Measurements from ENCODE around the gene RPSA. TPM values are rescaled to one million over a fixed set of nuclear protein-coding genes. Genes with fewer than 3 reads are reported as not detected.

The RPSA gene
- total RNA-seq, 1 experiment from 2014 or later: 2,486 TPM

GRCh38 chr3:39384665-39385000, 21.9 kb upstream of the RPSA start:
- Histone ChIP-seq H3K9ac (ENCODE audit: low read length) (peak overlapping the region; percentile 97), H3K4me1 (ENCODE audit: control insufficient read depth in 1 of 2, insufficient read depth in 2 of 2, low read length in 2 of 2) (peaks cover 9 to 23% of the 10 kb centered on the region in 2 experiments; a peak in 3 of 4 replicates), H3K79me2 (ENCODE audit: insufficient read depth, low read length) (peaks cover 60% of the 10 kb centered on the region), H3K27me3 (ENCODE audit: insufficient read depth, low read length) (no peaks in the 10 kb centered on the region), H3K4me3 (replicated peaks in 1 of 2; ENCODE audit: low read depth in 1 of 2, low read length in 2 of 2) (peak overlapping the region; percentile 70 to 95), H4K20me1 (ENCODE audit: insufficient read depth) (peaks cover 19% of the 10 kb centered on the region; the same call in 1 of the 2 replicates), H3K9me2 (ENCODE audit: insufficient read depth) (no peaks in the 10 kb centered on the region), H2AFZ (ENCODE audit: low read depth, low read length, poor library complexity, severe bottlenecking) (no peak overlapping the region), H3K9me3 (ENCODE audit: control insufficient read depth in 1 of 2, insufficient read depth in 1 of 2, low read depth in 1 of 2, low read length in 2 of 2) (no peaks in the 10 kb centered on the region), H3K27ac (ENCODE audit: low read depth, low read length) (no peak overlapping the region), H3K36me3 (ENCODE audit: control insufficient read depth in 1 of 2, insufficient read depth in 2 of 2, low read length in 2 of 2) (peaks cover 0 to 2% of the 10 kb centered on the region in 2 experiments; a peak in 2 of 4 replicates), H3K4me2 (ENCODE audit: low read length) (peak overlapping the region; percentile 92)
- intact Hi-C loops (cut with micrococcal nuclease): loop anchor here (1.0 kb wide), 1 partner anchor 22 kb away; the partner anchor contains the start of gene RPSA
- DNase-seq (ENCODE audit: low read depth, low spot score) (no peak), ATAC-seq (no peak)
- RAD21 ChIA-PET (ENCODE audit: low non-redundant PET in 1 of 2, low total read pairs in 2 of 2, uncharacterized antibody in 2 of 2, unreplicated experiment in 2 of 2): no interaction called here
- TF ChIP-seq ZNF274 (IDR thresholded peaks at IDR 0.05; ENCODE audit: low read depth, low read length): no peak
- TF ChIP-seq REST (IDR thresholded peaks at IDR 0.05; ENCODE audit: low read depth): no peak
- no peak for TF ChIP-seq POLR2AphosphoS5 (IDR thresholded peaks at IDR 0.05; ENCODE audit: low read depth, low read length)
- no peak for TF ChIP-seq MAX (IDR thresholded peaks at IDR 0.05)
- TF ChIP-seq JUND (IDR thresholded peaks at IDR 0.05): no peak
- TF ChIP-seq EGR1 (IDR thresholded peaks at IDR 0.05; ENCODE audit: low read depth): no peak
- no peak for TF ChIP-seq EZH2 (IDR thresholded peaks at IDR 0.05)
- TF ChIP-seq FOSL1 (IDR thresholded peaks at IDR 0.05; ENCODE audit: low read depth): no peak
- no peak for TF ChIP-seq CTCF (IDR thresholded peaks at IDR 0.05 in 2 of 3, conservative IDR thresholded peaks at IDR 0.05 in 1 of 3; ENCODE audit: borderline replicate concordance in 1 of 3, insufficient read depth in 1 of 3, low read depth in 2 of 3, low read length in 2 of 3)
- no peak for TF ChIP-seq ZFX (IDR thresholded peaks at IDR 0.05)
- TF ChIP-seq EZH2phosphoT487 (IDR thresholded peaks at IDR 0.05; ENCODE audit: borderline replicate concordance): no peak
- TF ChIP-seq ELF1 (IDR thresholded peaks at IDR 0.05; ENCODE audit: borderline replicate concordance, low read depth): no peak
- TF ChIP-seq RAD21 (IDR thresholded peaks at IDR 0.05; ENCODE audit: low read depth): no peak
- no peak for TF ChIP-seq CBX3 (IDR thresholded peaks at IDR 0.05; ENCODE audit: low read depth)
- TF ChIP-seq TCF7L2 (IDR thresholded peaks at IDR 0.05; ENCODE audit: borderline replicate concordance, extremely low read depth, insufficient read depth, insufficient read length): no peak
- TF ChIP-seq POLR2A (IDR thresholded peaks at IDR 0.05; ENCODE audit: borderline replicate concordance, extremely low read depth, insufficient read depth, insufficient read length): no peak
- TF ChIP-seq YY1 (IDR thresholded peaks at IDR 0.05; ENCODE audit: extremely low read depth, insufficient replicate concordance, low read depth, low read length): no peak
- TF ChIP-seq ZBTB33 (IDR thresholded peaks at IDR 0.05; ENCODE audit: extremely low read depth, insufficient replicate concordance, low read length): no peak
- TF ChIP-seq SIN3A (IDR thresholded peaks at IDR 0.05; ENCODE audit: low read depth): no peak
- TF ChIP-seq CEBPB (IDR thresholded peaks at IDR 0.05; ENCODE audit: low read depth): no peak
- BruUV-seq (replicated peaks): no TSS peak
- POLR2A ChIA-PET: interaction anchor here (1.3 kb wide), 1 partner anchor 22 kb away, joined by 5 read pairs; the partner anchor contains the start of gene RPSA
- CTCF ChIA-PET: no interaction called here
